GM12801 (cell line): ENCODE results near the gene LEAP2.

ENCODE experiments used
- CTCF ChIP-seq: IDR thresholded peaks from one replicate; pipeline ENCODE4 v1.5.1; 2011; ENCODE audit warnings: control low read depth; ENCODE audit not compliant: insufficient read length; ENCODE audit errors: extremely low read depth

Gene LEAP2, protein sequence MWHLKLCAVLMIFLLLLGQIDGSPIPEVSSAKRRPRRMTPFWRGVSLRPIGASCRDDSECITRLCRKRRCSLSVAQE

DNA sequence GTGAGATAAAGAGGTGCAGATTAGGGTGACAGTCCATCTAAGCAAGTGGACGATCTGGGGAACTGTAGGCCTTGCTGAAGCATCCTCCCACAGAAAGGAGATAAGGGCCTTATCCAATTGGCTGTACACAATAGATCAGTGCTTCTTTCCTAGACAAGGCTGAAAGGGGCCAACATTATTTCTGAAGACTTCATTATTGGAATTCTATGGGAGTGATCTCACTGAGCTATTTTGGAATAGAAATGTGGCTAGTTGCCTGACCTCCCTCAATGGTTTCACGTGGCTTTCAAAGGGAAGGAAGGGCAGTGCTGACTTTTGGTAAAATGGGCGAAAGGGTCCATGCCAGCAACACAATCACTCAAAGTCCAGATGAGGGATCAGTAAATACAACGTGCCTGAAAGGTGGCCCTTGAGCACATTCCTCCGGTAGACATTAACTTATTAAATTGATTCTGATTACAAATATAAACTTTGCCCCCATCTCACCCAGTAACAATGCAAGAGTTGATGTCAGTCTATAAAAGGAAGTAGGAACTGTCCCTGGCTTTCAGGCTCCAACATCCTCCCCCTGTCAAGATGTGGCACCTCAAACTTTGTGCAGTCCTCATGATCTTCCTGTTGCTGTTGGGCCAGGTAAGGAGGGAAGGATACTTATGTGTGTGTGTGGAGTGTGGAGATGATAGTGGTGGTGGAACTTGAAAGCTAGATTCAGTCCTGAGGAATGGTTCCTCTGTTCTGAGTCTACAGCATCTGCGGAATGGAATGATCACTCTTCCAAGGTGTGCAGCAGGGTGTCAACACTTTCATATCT, at the start of gene LEAP2:
Gene LEAP2, plus strand, starts transcription at position 550 of the 811 bp plus-strand sequence. Its CDS starts 27 bp downstream, at position 577.
- no peak for TF ChIP-seq CTCF

GRCh38 chr5:132824426-132824825, 49.0 kb upstream of the LEAP2 start:
- no peak for TF ChIP-seq CTCF

DNA sequence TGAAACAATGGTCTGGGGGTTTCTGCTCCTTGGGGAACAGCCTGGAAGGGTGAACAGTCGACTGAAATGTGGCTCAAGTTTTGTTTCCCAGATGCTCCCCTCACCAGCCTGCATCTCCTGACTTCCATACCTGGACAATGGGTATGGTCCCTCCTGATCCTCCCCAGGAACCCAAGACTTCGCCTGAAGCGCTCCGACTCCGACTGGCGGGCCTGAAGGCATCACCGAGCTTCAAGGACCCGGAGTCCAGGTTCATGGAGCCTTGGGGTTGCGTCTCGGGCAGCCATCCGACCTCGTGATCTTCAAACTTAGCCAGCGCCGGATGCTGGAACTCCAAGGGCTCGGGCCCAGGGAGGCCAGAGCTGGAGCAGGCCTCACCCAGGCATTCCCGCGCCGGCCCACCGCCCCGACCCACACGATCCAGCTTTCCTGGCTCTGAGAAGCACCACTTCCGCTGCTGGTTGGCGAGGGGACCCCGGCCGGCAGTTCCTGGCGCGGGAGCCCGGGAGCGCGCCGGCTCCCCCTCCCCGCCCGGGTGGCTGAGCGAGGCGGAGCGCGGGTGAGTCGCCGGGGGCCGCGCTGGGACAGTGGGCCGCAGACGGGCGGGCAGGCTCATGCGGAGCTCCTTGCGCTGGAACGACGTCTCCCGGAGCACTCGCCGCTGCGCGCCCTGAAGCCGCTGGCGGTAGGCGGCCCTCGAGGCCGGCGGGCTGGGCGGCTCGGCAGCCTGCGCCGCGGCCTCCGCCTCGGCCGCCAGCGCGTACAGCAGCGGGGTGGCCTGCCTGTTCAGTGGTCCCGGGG, 48.2 kb upstream of the LEAP2 start:
- TF ChIP-seq CTCF: no peak

- no peak for TF ChIP-seq CTCF
Measured at GRCh38 chr5:132825834-132826391, 47.6 kb upstream of the LEAP2 start.

- TF ChIP-seq CTCF: no peak
Measured at GRCh38 chr5:132826424-132827082, 46.9 kb upstream of the LEAP2 start.

GRCh38 chr5:132827943-132828673, 45.4 kb upstream of the LEAP2 start:
- no peak for TF ChIP-seq CTCF
